ENCODE measurements around the gene PRKD2.

Gene PRKD2

GRCh38 chr19:46739290-46739771 is 22.4 kb upstream of the PRKD2 start:
- no peak for DNase-seq

- no peak for DNase-seq
Observed at GRCh38 chr19:46737761-46738171, 20.9 kb upstream of the PRKD2 start.

GRCh38 chr19:46737298-46737654 is 20.4 kb upstream of the PRKD2 start:
- DNase-seq, result no peak

- DNase-seq, result no peak
Observed at GRCh38 chr19:46736531-46737297, 19.8 kb upstream of the PRKD2 start.

- no peak for DNase-seq
Observed at GRCh38 chr19:46733690-46734292, 16.9 kb upstream of the PRKD2 start.

- DNase-seq, result peak; percentile 50
Observed at GRCh38 chr19:46732966-46733689, 16.2 kb upstream of the PRKD2 start.

- DNase-seq, result no peak
Observed at GRCh38 chr19:46732172-46732938, 15.4 kb upstream of the PRKD2 start.

- no peak for DNase-seq
Observed at GRCh38 chr19:46731584-46731983, 14.7 kb upstream of the PRKD2 start.

- no peak for DNase-seq
Observed at GRCh38 chr19:46731007-46731501, 14.1 kb upstream of the PRKD2 start.

GRCh38 chr19:46730595-46730994 is 13.7 kb upstream of the PRKD2 start:
- DNase-seq, result no peak

GRCh38 chr19:46730187-46730586 is 13.3 kb upstream of the PRKD2 start:
- DNase-seq, result no peak

- no peak for DNase-seq
Observed at GRCh38 chr19:46729696-46730095, 12.8 kb upstream of the PRKD2 start.

- no peak for DNase-seq
Observed at GRCh38 chr19:46728693-46729339, 11.9 kb upstream of the PRKD2 start.

- no peak for DNase-seq
Observed at GRCh38 chr19:46728208-46728607, 11.3 kb upstream of the PRKD2 start.

GRCh38 chr19:46727757-46728156 is 10.8 kb upstream of the PRKD2 start:
- DNase-seq, result no peak

- DNase-seq, result no peak
Observed at GRCh38 chr19:46726971-46727501, 10.1 kb upstream of the PRKD2 start.

GRCh38 chr19:46726551-46726950 is 9.6 kb upstream of the PRKD2 start:
- DNase-seq, result no peak

GRCh38 chr19:46725859-46726393 is 9.0 kb upstream of the PRKD2 start:
- no peak for DNase-seq

GRCh38 chr19:46725036-46725820 is 8.3 kb upstream of the PRKD2 start:
- DNase-seq, result no peak

GRCh38 chr19:46724468-46724867 is 7.6 kb upstream of the PRKD2 start:
- DNase-seq, result no peak

GRCh38 chr19:46723471-46723870 is 6.6 kb upstream of the PRKD2 start:
- no peak for DNase-seq
